H1 (cell line): Measurements from ENCODE around the gene KIF1C. TPM values are rescaled to one million over a fixed set of nuclear protein-coding genes. Genes with fewer than 3 reads are reported as not detected.
A peak's percentile ranks its signal among the peaks of the same experiment; 100 is the strongest.

Experiments used
- CEBPB ChIP-seq: IDR thresholded peaks from 2 replicates; pipeline ENCODE4 v1.6.1; 2012; ENCODE audit warnings: low read depth, low read length
- CHD1 ChIP-seq: IDR thresholded peaks from 2 replicates; pipeline ENCODE4 v1.6.1; 2012; ENCODE audit warnings: low read depth, low read length, improper control_type of control experiment
- CREB1 ChIP-seq: IDR thresholded peaks from 2 replicates; pipeline ENCODE4 v1.6.1; 2012; ENCODE audit warnings: inconsistent platforms
- CTBP2 ChIP-seq: IDR thresholded peaks from 2 replicates; pipeline ENCODE4 v1.7.0; 2011; ENCODE audit warnings: borderline replicate concordance, mild to moderate bottlenecking, moderate library complexity, mixed read lengths, low read length; ENCODE audit not compliant: insufficient read depth, insufficient read length
- FOSL1 ChIP-seq: IDR thresholded peaks from 2 replicates; pipeline ENCODE4 v1.6.1; 2011; ENCODE audit warnings: mild to moderate bottlenecking, low read depth, low read length, moderate library complexity; ENCODE audit not compliant: insufficient read depth
- POLR2A ChIP-seq, 2 experiments: IDR thresholded peaks; 1 replicate in 1 of 2; 2 replicates in 1 of 2; pipeline ENCODE4 v1.6.1; 2011; ENCODE audit warnings: low read depth in 2 of 2, low read length in 2 of 2, mild to moderate bottlenecking in 2 of 2; ENCODE audit errors: control extremely low read depth in 1 of 2
- SIRT6 ChIP-seq: IDR thresholded peaks from one replicate; pipeline ENCODE4 v1.7.1; 2012; ENCODE audit warnings: low read length, inconsistent platforms
- SP4 ChIP-seq: IDR thresholded peaks from 2 replicates; pipeline ENCODE4 v1.6.1; 2012; ENCODE audit warnings: low read length, inconsistent platforms
- TEAD4 ChIP-seq: IDR thresholded peaks from 2 replicates; pipeline ENCODE4 v1.6.1; 2012; ENCODE audit warnings: low read depth, low read length, inconsistent platforms, mixed read lengths
- ZNF274 ChIP-seq: IDR thresholded peaks from 2 replicates; pipeline ENCODE4 v1.7.0; 2012; ENCODE audit warnings: low read length, borderline replicate concordance; ENCODE audit errors: extremely low read depth
- polyA plus RNA-seq, 7 experiments: library from polyadenylated mRNA; depleted of rRNA in 3 of 7; stranded (reverse) in 5 of 7; unstranded in 2 of 7; fragments of >200 nt in 5 of 7; fragments of 200-250 nt in 2 of 7; gene quantifications; 1 replicate in 5 of 7; 2 replicates in 1 of 7; 4 replicates in 1 of 7; pipeline versions ENCODE4 v1.2.1 to v1.2.3, GENCODE V29; 2011 to 2013; ENCODE audit warnings: missing spikeins in 2 of 7, mixed read lengths in 2 of 7
- total RNA-seq: library from RNA; stranded (reverse); fragmentation: NEBNext Ultra II Directional; extraction: Animal tissue kit (Norgen Biotek cat#: 25700); gene quantifications from 2 replicates; pipeline ENCODE4 v1.2.1, GENCODE V29; 2021
- TF ChIP-seq, protein P1 (sequence below): IDR thresholded peaks from 2 replicates; pipeline ENCODE4 v1.6.1; 2012; ENCODE audit warnings: inconsistent platforms
- TF ChIP-seq, protein P2 (sequence below), 3 experiments: IDR thresholded peaks; 1 replicate in 2 of 3; 2 replicates in 1 of 3; pipeline versions ENCODE4 v1.5.1 to v1.6.1; 2011; ENCODE audit warnings: low read length in 3 of 3, mild to moderate bottlenecking in 3 of 3, inconsistent platforms in 2 of 3, low read depth in 1 of 3, moderate library complexity in 1 of 3; ENCODE audit not compliant: insufficient read depth in 1 of 3; ENCODE audit errors: control extremely low read depth in 1 of 3

KIF1C gene
- total and polyA plus RNA-seq, 2 of the 8 experiments (the other 6 are each of a cell fraction or from before 2014, with no cell fraction given) = 14.3 to 114 TPM

- TF ChIP-seq, protein P1, sequence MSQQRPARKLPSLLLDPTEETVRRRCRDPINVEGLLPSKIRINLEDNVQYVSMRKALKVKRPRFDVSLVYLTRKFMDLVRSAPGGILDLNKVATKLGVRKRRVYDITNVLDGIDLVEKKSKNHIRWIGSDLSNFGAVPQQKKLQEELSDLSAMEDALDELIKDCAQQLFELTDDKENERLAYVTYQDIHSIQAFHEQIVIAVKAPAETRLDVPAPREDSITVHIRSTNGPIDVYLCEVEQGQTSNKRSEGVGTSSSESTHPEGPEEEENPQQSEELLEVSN = no peak
- TF ChIP-seq CHD1 = no peak
- no peak for TF ChIP-seq FOSL1
- no peak for TF ChIP-seq SP4
- TF ChIP-seq, protein P2, sequence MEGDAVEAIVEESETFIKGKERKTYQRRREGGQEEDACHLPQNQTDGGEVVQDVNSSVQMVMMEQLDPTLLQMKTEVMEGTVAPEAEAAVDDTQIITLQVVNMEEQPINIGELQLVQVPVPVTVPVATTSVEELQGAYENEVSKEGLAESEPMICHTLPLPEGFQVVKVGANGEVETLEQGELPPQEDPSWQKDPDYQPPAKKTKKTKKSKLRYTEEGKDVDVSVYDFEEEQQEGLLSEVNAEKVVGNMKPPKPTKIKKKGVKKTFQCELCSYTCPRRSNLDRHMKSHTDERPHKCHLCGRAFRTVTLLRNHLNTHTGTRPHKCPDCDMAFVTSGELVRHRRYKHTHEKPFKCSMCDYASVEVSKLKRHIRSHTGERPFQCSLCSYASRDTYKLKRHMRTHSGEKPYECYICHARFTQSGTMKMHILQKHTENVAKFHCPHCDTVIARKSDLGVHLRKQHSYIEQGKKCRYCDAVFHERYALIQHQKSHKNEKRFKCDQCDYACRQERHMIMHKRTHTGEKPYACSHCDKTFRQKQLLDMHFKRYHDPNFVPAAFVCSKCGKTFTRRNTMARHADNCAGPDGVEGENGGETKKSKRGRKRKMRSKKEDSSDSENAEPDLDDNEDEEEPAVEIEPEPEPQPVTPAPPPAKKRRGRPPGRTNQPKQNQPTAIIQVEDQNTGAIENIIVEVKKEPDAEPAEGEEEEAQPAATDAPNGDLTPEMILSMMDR (IDR thresholded peaks at IDR 0.05; ENCODE audit: control extremely low read depth in 1 of 3, insufficient read depth in 1 of 3, low read depth in 1 of 3, low read length in 3 of 3) = no peak
- no peak for TF ChIP-seq SIRT6
- peak; percentile 67 for TF ChIP-seq CEBPB
- TF ChIP-seq ZNF274 = no peak
- no peak for TF ChIP-seq TEAD4
- peak; percentile 67 to 68 for TF ChIP-seq POLR2A (IDR thresholded peaks at IDR 0.05; ENCODE audit: control extremely low read depth in 1 of 2, low read depth in 2 of 2, low read length in 2 of 2)
- no peak for TF ChIP-seq CREB1
- no peak for TF ChIP-seq CTBP2
Measured at GRCh38 chr17:4948166-4948930, 49.4 kb upstream of the KIF1C start, which contains the start of gene PFN1 (continued).
